Mucosa of descending colon (tissue), 3 donors: ENCODE results near the gene PEDS1. TPM values are rescaled to one million over a fixed set of nuclear protein-coding genes. Genes with fewer than 3 reads are reported as not detected.
"Not testable (repeated sequence)": the region's sequence is repeated elsewhere in the genome, so short reads cannot be mapped to it uniquely, and the experiment has no call there.

Experiments used
- ATAC-seq: fragments of 200-7000 bp; cut with Tn5 transposase; one replicate; pipeline ENCODE4 v1.9.1; 2020; ENCODE audit warnings: mild to moderate bottlenecking, moderate library complexity
- DNase-seq, 3 donors: peaks; one replicate each; pipeline ENCODE4 v3.0.0-alpha.2; 2020
- H3K36me3 ChIP-seq: fragments of 200-600 bp; one replicate; pipeline ENCODE4 v1.8.0; 2021; ENCODE audit warnings: low read depth, mild to moderate bottlenecking
- H3K4me1 ChIP-seq: fragments of 200-600 bp; one replicate; pipeline ENCODE4 v1.8.0; 2021; ENCODE audit warnings: low read depth, mild to moderate bottlenecking
- H3K4me3 ChIP-seq: fragments of 200-600 bp; one replicate; pipeline ENCODE4 v1.8.0; 2021; ENCODE audit warnings: mild to moderate bottlenecking
- H3K9me3 ChIP-seq: fragments of 200-600 bp; one replicate; pipeline ENCODE4 v1.8.0; 2021; ENCODE audit warnings: mild to moderate bottlenecking
- CTCF ChIP-seq: fragments of 200-600 bp; IDR thresholded peaks from one replicate; pipeline ENCODE4 v1.8.0; 2022; ENCODE audit warnings: antibody characterized with exemption, mild to moderate bottlenecking
- intact Hi-C, 2 donors: fragments of 100-400 bp; cut with DNase I in 1 of 2; cut with micrococcal nuclease in 1 of 2; formaldehyde crosslinking; loops; one replicate each; pipeline versions ENCODE4 v1.11.0 to v1.11.1; 2022; cut with DNase I, micrococcal nuclease
- total RNA-seq, 3 donors: library from RNA; stranded (reverse); fragmentation: NEBNext Ultra II Directional in 2 of 3; extraction: Animal tissue kit (Norgen Biotek cat#: 25700) in 2 of 3; gene quantifications; one replicate each; pipeline versions ENCODE4 v1.2.1 to v1.2.4, GENCODE V29; 2021 to 2023
- donor health status: DM: no; HTN: no; CAD: no; lungs with moderate emphysema.
- donor health status: DM: no; HTN: no; CAD: no.
- donor health status: DM: no; HTN: yes; CAD: no.

PEDS1 gene
- total RNA-seq, 3 donors from 2014 or later = 21.2 to 34.3 (median 23.3) TPM

- intact Hi-C loops = loop anchor here (2.0 to 5.0 kb wide), 2 partner anchors 44 to 45 kb away; no protein-coding TSS in a partner anchor
- peak; percentile 99 for ATAC-seq
- TF ChIP-seq CTCF = no peak
Measured at GRCh38 chr20:50165684-50166554, 12.4 kb upstream of the PEDS1 start.

GRCh38 chr20:50163570-50164317 is 10.2 kb upstream of the PEDS1 start:
- TF ChIP-seq CTCF = no peak
- DNase-seq = no peak
- H3K36me3 ChIP-seq = no peaks in the 10 kb centered on the region
- no peak for ATAC-seq
- peaks cover 9% of the 10 kb centered on the region for H3K4me1 ChIP-seq
- intact Hi-C loops = no loop called here
- H3K4me3 ChIP-seq = no peak overlapping the region
- no peaks in the 10 kb centered on the region for H3K9me3 ChIP-seq

More at GRCh38 chr20:50165684-50166554, 12.4 kb upstream of the PEDS1 start:
- Histone ChIP-seq H3K4me3 (no peak overlapping the region), H3K4me1 (peaks cover 9% of the 10 kb centered on the region), H3K36me3 (no peaks in the 10 kb centered on the region), H3K9me3 (no peaks in the 10 kb centered on the region)
- DNase-seq = peak; percentile 93 to 98 (median 97)

- ATAC-seq, H3K4me3 ChIP-seq, DNase-seq, H3K9me3 ChIP-seq, H3K36me3 ChIP-seq, intact Hi-C loops, H3K4me1 ChIP-seq: not testable (repeated sequence)
Measured at GRCh38 chr20:50161494-50161893, 8.0 kb upstream of the PEDS1 start.

GRCh38 chr20:50153153-50153499 is 397 bp downstream of the PEDS1 start:
- peak; percentile 4 for ATAC-seq

GRCh38 chr20:50152394-50153152 is 950 bp downstream of the PEDS1 start:
- no peak for TF ChIP-seq CTCF
- peak; percentile 47 for ATAC-seq
- peak in 1 of 3 donors; percentile 56 for DNase-seq
- Histone ChIP-seq H3K9me3 (no peaks in the 10 kb centered on the region), H3K4me1 (peaks cover 30% of the 10 kb centered on the region), H3K36me3 (no peaks in the 10 kb centered on the region), H3K4me3 (peak overlapping the region; percentile 85)
- intact Hi-C loops = no loop called here

More at GRCh38 chr20:50153153-50153499, 397 bp downstream of the PEDS1 start:
- no peak for DNase-seq
- Histone ChIP-seq H3K4me1 (peaks cover 30% of the 10 kb centered on the region), H3K9me3 (no peaks in the 10 kb centered on the region), H3K4me3 (peak overlapping the region; percentile 85), H3K36me3 (no peaks in the 10 kb centered on the region)
- intact Hi-C loops = no loop called here
- TF ChIP-seq CTCF = no peak
